Skeletal muscle cell (primary cell): Measurements from ENCODE around the gene ALPI.
"Not testable (repeated sequence)": the region's sequence is repeated elsewhere in the genome, so short reads cannot be mapped to it uniquely, and the experiment has no call there.

Experiments
- DNase-seq: peaks from one replicate; pipeline ENCODE4 v3.0.0-alpha.2; 2010; ENCODE audit warnings: low read depth
- H3K4me3 ChIP-seq: 2 replicates; pipeline ENCODE4 v1.5.1; 2011; ENCODE audit warnings: low read depth, mild to moderate bottlenecking, control low read depth, low read length, moderate library complexity

Gene ALPI

DNA sequence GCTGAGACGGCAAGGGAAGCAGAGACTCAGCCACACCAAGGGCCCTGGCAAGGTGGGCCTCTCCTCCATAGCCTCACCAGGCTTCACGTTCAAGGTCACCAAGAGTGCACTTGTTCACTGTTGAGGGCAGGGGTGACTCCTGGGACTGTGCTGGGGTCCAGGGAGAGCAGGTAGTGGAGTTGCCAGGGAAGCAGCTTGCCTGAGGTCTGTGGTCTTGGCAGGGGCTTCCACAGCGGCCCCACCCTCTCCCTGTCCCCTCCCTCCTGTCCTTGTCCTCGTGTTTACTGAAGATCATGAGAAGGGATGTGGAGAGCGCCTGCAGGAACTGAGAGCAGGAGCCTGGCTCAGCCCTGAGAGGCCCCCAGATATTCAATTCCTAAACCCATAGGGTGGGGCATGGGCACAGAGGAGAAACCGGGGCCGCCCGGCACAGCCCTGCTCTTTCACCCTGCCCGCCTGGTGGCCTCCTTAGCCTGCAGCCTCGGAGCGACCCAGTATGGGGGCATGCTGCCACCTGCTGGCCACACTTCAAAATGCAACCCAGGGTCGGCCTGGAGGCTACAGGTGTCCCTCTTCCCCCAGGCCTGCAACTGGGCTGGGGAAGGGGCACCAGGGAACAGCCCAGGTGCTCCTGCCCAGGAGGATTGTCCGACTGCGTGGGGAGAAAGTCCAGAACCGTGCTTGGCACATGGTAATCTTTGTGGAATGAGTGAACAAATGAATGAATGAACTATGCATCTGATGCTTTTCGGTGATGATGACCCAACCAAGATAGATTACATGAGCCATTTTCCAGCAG is 15.5 kb upstream of the ALPI start:
- not testable (repeated sequence) for H3K4me3 ChIP-seq
- peak; percentile 9 for DNase-seq

DNA sequence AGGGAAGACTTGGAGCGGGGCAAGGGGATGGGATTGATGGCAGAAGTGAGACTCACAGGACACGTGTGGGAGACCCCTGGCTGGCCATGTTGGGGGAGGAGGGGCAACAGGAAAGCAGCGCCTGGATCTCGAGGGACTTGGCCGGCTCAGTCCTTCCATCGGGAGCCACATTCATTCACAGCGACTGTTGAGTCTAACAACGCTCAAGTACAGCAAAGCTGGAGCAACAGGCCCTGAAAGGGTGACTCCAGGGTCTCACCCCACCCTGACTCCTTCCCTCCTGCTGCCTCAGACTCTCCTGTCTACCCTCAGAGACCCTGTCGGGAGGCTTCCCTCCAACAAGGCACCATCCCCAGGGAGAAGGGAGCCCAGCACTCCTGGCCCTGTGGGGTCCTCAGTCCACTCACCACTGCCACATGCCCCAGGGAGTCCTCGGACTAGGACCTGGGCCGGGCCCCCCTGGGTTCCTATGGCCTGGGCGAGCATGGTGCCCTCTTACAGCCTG is 14.8 kb upstream of the ALPI start:
- H3K4me3 ChIP-seq, result no peak overlapping the region
- no peak for DNase-seq

DNA sequence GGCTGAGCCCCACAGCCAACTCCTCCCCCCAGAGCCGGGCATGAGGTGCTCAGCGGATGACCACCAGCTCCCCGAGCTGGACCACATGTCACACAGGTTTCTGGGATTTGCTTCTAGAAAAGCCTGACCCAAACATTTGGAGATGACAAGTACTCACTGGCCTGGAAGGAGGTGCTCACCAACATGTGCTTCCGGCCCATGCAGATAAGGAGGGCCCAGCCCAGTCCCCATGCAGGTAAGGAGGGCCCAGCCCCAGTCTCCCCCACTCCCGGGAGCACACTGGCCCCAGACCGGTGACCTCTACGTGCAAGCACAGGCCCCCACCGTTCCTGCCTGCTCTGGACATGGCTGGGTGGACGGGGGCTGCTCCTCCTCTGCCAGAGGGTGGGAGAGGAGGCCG is 14.0 kb upstream of the ALPI start:
- not testable (repeated sequence) for H3K4me3 ChIP-seq, DNase-seq

DNA sequence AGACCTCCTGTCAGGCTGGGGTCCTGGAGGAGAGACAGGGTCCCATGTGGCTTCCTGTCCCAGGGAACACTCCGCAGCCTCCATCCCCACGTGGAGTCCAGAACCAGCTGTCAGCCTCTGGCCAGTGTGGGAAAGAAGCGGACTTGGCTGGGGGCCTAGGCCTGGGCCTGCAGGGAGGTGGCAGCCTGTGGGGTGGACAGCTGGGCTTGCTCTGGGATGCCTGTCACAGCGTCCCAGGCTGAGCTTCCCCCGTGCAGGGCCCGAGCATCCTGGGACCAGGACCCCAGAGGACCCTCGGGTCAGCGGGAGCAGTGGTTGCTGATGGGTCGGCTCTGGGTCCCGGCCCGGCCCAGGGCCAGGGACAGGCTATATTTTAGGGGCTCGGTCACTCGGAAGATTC is 13.5 kb upstream of the ALPI start:
- DNase-seq, H3K4me3 ChIP-seq: not testable (repeated sequence)

GRCh38 chr2:232443047-232443446 is 12.9 kb upstream of the ALPI start:
- not testable (repeated sequence) for H3K4me3 ChIP-seq, DNase-seq

DNA sequence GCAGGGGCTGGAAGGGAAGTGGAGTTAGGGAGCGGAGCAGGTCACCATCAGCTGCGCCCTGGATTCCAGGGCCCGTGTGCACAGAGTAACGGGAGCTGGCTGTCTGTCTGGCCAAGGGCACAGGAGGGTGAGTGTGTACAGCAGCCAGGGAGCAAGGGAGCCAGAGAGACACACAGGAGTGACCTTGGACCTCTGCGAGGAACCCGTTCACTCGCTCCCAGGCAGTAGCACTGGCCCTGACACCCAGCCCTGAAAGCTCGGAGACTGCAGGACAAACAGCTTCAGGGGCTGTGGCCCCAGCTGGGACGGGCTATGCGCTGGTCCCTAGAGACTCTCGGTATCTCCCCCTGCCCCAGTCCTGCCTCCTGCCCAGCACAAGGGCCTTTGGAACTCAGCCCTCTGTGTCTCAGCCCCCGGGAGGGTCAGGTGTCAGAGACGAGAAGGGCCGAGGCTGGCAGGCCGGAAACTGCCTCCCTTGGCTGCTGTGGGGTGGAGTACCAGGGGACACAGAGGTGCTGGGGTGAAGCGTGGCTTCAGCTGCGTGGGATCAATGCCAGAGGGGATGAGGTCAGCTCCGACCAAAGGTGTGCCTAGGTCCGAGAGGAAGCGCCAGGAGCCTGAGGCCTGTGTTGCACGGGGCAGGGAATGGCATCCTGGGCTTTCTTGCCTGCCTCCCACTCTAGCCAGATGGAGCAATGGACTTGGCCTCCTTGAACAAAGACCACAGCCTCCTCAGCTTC is 12.1 kb upstream of the ALPI start:
- not testable (repeated sequence) for H3K4me3 ChIP-seq

GRCh38 chr2:232444409-232445148 is 11.4 kb upstream of the ALPI start:
- peak; percentile 6 for DNase-seq
- no peak overlapping the region for H3K4me3 ChIP-seq

More for the DNA sequence above, 12.1 kb upstream of the ALPI start:
- not testable (repeated sequence) for DNase-seq

DNA sequence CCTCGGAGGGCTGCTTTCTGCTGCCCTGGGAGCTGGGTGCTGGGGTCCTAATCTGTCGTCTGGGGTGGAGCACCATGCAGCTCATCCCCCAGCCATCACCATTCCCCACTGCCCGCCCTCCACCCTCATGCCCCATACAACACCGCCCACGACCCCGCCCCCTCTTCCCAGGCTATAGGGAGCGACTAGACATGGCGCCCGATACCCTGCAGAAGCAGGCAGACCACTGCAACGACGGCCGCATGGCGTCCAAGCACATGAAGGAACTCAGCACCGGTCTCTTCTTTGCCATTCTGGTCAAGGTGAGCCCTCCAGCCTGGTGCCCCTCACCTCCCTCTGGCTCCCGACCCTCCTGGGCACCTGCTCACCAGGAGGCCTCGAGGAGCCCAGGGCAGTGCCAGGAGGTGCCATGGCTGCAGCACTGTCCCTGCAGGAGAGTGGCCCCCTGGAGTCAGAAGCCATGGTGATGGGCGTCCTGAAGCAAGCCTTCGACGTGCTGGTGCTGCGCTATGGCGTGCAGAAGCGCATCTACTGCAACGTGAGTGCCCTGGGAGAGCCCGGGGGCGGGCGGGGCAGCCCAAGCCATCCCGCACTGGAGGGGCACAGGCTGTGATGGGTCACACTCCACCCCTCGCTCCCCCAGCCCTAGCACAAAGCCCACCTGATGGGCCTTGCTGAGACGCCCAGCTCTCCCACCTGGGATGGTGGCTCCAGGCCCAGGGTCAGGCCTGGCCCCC is 10.6 kb upstream of the ALPI start:
- DNase-seq, H3K4me3 ChIP-seq: not testable (repeated sequence)

GRCh38 chr2:232446266-232446777 is 9.6 kb upstream of the ALPI start:
- DNase-seq, H3K4me3 ChIP-seq: not testable (repeated sequence)

DNA sequence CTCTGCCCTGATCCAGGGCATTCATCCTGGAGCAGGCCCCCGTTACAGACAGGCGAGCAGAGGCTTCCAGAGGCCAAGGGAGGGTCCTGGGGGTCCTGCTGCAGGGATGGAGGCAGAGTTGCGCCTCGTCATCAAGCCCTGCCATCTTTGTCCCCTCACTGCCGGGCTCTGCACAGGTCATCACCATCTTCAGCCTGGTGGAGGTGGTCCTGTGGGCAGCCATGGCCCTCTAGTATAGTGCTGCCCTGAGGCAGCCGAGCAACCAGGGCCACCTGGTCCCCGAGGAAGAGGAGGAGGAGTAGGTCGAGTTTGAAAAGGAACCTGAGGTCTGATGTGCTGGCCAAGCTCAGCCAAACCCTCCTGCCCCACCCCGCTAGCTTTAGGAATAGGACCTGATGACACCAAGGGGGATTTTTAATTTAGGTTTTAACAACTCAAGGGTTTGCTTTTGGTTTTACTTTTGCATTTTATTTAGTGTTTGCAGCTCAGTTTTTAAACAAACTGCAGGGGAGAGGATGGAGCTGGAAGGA is 8.8 kb upstream of the ALPI start:
- DNase-seq, result no peak
- no peak overlapping the region for H3K4me3 ChIP-seq

- H3K4me3 ChIP-seq, result no peak overlapping the region
- DNase-seq, result no peak
Measured at GRCh38 chr2:232447638-232448303, 8.2 kb upstream of the ALPI start.

DNA sequence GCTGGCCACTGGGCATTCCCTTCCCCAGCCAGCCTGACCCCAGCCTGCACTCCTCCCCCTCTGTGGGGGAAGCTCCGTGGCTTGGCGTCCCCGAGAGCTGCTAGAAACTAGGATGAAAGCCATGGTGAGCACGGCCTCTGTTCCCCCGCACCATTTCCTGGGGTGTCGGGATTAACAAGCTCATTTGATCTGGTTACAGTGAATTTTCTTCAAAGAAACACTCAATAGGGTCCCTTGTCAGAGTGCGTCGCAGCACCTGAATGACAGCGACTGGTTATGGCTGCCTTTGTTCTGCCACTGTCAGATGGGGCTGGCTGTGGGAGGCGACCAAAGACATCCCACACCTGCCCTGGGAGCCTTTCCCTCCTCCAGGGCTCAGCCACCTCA is 7.7 kb upstream of the ALPI start:
- no peak overlapping the region for H3K4me3 ChIP-seq
- DNase-seq, result no peak

DNA sequence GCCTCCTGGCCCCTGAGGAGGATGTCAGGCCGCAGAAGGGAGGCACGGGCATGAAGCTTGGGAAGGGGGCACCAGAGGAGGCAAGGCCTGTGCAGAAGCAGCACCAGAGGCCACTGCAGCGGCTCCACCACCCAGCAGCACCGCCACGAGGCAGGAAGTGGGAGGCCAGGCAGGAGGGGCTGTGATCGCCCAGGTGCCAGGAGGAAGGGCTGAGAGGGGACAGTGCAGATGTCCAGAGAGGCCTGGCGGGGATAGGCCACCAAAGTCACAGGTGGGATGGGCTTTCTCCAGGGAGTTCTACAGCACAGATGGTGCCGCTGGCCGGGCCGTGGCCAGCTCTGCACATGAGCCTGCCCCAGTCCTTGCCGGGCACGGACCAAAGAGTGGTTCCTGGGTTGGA is 6.0 kb upstream of the ALPI start:
- H3K4me3 ChIP-seq, result no peak overlapping the region
- DNase-seq, result no peak

GRCh38 chr2:232451645-232452044 is 4.3 kb upstream of the ALPI start:
- not testable (repeated sequence) for H3K4me3 ChIP-seq, DNase-seq

DNA sequence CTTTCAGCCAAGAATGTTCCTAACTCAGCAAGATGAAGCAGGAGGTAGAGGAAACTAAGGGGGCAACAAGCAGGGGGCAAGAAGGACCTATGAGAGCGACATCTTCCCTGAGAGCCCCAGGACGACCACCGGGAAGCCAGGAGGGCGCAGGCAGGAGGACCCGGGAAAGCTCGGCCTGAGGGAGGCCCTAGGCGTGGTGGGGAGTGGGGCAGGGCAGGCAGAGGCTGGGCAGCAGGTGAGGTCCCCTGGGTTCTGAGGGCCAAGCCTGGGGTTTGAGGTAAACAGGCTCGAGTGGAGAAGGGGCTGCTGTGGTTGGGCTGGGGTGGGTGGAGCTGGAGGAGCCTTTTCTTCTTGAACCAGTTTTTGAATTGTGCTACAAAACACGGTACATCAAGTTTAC is 1.3 kb upstream of the ALPI start:
- H3K4me3 ChIP-seq, result no peak overlapping the region
- no peak for DNase-seq

GRCh38 chr2:232456296-232457120 is 555 bp downstream of the ALPI start:
- DNase-seq, result no peak
- no peak overlapping the region for H3K4me3 ChIP-seq

GRCh38 chr2:232457121-232458011 is 1.4 kb downstream of the ALPI start:
- no peak overlapping the region for H3K4me3 ChIP-seq
- no peak for DNase-seq
